CD4-positive, CD25-positive, alpha-beta regulatory T cell (primary cell): Measurements from ENCODE around the gene FGD5. TPM values are rescaled to one million over a fixed set of nuclear protein-coding genes. Genes with fewer than 3 reads are reported as not detected.

Experiments
- ATAC-seq, 2 donors: fragments of 150-1000 bp; cut with Tn5 transposase; one replicate each; pipeline ENCODE4 v1.10.0; 2021; ENCODE audit warnings: low read depth in 2 of 2, moderate number of reproducible peaks in 2 of 2, moderate library complexity in 1 of 2
- DNase-seq, 3 donors: peaks; one replicate each; pipeline versions ENCODE4 v3.0.0 to v3.0.0-alpha.2; 2012 to 2022; ENCODE audit warnings: mixed read lengths in 1 of 3
- H3K27ac ChIP-seq: one replicate; pipeline ENCODE4 v1.7.0; 2013; ENCODE audit warnings: mild to moderate bottlenecking, low read length; ENCODE audit not compliant: insufficient read depth, poor library complexity, severe bottlenecking
- H3K27me3 ChIP-seq: one replicate; pipeline ENCODE4 v1.7.0; 2013; ENCODE audit warnings: low read length; ENCODE audit not compliant: control insufficient read depth, insufficient read depth
- H3K36me3 ChIP-seq: one replicate; pipeline ENCODE4 v1.7.0; 2013; ENCODE audit warnings: mild to moderate bottlenecking, low read length, moderate library complexity; ENCODE audit not compliant: control insufficient read depth, insufficient read depth
- H3K4me1 ChIP-seq: 2 replicates; pipeline ENCODE4 v1.7.0; 2013; ENCODE audit warnings: mild to moderate bottlenecking, low read length; ENCODE audit not compliant: insufficient read depth, control insufficient read depth, poor library complexity, severe bottlenecking
- H3K4me3 ChIP-seq: one replicate; pipeline ENCODE4 v1.7.0; 2013; ENCODE audit warnings: low read depth, mild to moderate bottlenecking, low read length, moderate library complexity
- H3K9me3 ChIP-seq, 2 experiments: 1 replicate in 1 of 2; 2 replicates in 1 of 2; pipeline ENCODE4 v1.7.0; 2013; ENCODE audit warnings: low read length in 2 of 2, mild to moderate bottlenecking in 1 of 2, moderate library complexity in 1 of 2; ENCODE audit not compliant: control insufficient read depth in 2 of 2
- H3K27ac Mint-ChIP-seq, 3 donors: one replicate each; pipeline ENCODE4 v1.8.0; 2020 to 2022; ENCODE audit warnings: mild to moderate bottlenecking in 3 of 3, mixed read lengths in 3 of 3, moderate library complexity in 2 of 3
- H3K27me3 Mint-ChIP-seq: one replicate; pipeline ENCODE4 v1.8.0; 2022; ENCODE audit warnings: mild to moderate bottlenecking, mixed read lengths
- H3K36me3 Mint-ChIP-seq: one replicate; pipeline ENCODE4 v1.8.0; 2020; ENCODE audit warnings: mixed read lengths
- H3K4me1 Mint-ChIP-seq, 4 donors: one replicate each; pipeline ENCODE4 v1.8.0; 2020 to 2022; ENCODE audit warnings: mixed read lengths in 4 of 4, mild to moderate bottlenecking in 1 of 4
- H3K4me3 Mint-ChIP-seq, 4 donors: one replicate each; pipeline ENCODE4 v1.8.0; 2020 to 2022; ENCODE audit warnings: mild to moderate bottlenecking in 4 of 4, mixed read lengths in 4 of 4, moderate library complexity in 3 of 4
- H3K9me3 Mint-ChIP-seq, 7 donors: one replicate each; pipeline ENCODE4 v1.8.0; 2020 to 2022; ENCODE audit warnings: mixed read lengths in 7 of 7, mild to moderate bottlenecking in 3 of 7, moderate library complexity in 2 of 7
- polyA plus RNA-seq, 4 donors: library from polyadenylated mRNA; unstranded; fragments of 300-500 nt; fragmentation: Illumina TruSeq; gene quantifications; one replicate each; pipeline ENCODE4 v1.2.3, GENCODE V29; 2021
- total RNA-seq: library from RNA; stranded (reverse); gene quantifications from one replicate; pipeline ENCODE4 v1.2.3, GENCODE V29; 2022

The FGD5 gene
- total and polyA plus RNA-seq, 5 donors from 2014 or later: 0.13 to 0.79 TPM; not detected in 3

GRCh38 chr3:14863333-14864100 is 44.8 kb downstream of the FGD5 start:
- Histone ChIP-seq H3K27ac (no peak overlapping the region), H3K36me3 (no peaks in the 10 kb centered on the region), H3K4me3 (no peak overlapping the region), H3K27me3 (no peaks in the 10 kb centered on the region), H3K9me3 (no peaks in the 10 kb centered on the region), H3K4me1 (no peaks in the 10 kb centered on the region)
- no peaks in the 10 kb centered on the region for H3K4me1 Mint-ChIP-seq
- no peak for DNase-seq
- H3K36me3 Mint-ChIP-seq: no peaks in the 10 kb centered on the region
- peaks cover 11% of the 10 kb centered on the region for H3K27me3 Mint-ChIP-seq
- no peak overlapping the region for H3K27ac Mint-ChIP-seq
- no peak overlapping the region for H3K4me3 Mint-ChIP-seq
- ATAC-seq: no peak
- no peaks in the 10 kb centered on the region for H3K9me3 Mint-ChIP-seq

GRCh38 chr3:14864131-14864530 is 45.4 kb downstream of the FGD5 start:
- no peaks in the 10 kb centered on the region for H3K36me3 ChIP-seq
- no peaks in the 10 kb centered on the region for H3K9me3 ChIP-seq
- no peak for ATAC-seq
- no peaks in the 10 kb centered on the region for H3K36me3 Mint-ChIP-seq
- H3K27me3 ChIP-seq: no peaks in the 10 kb centered on the region
- H3K27ac Mint-ChIP-seq: no peak overlapping the region
- no peak for DNase-seq
- no peaks in the 10 kb centered on the region for H3K4me1 Mint-ChIP-seq
- H3K27me3 Mint-ChIP-seq: peaks cover 13% of the 10 kb centered on the region
- no peaks in the 10 kb centered on the region for H3K9me3 Mint-ChIP-seq
- H3K4me3 ChIP-seq: no peak overlapping the region
- no peaks in the 10 kb centered on the region for H3K4me1 ChIP-seq
- no peak overlapping the region for H3K27ac ChIP-seq
- H3K4me3 Mint-ChIP-seq: no peak overlapping the region

- no peaks in the 10 kb centered on the region for H3K27me3 ChIP-seq
- Mint-ChIP-seq H3K27ac (no peak overlapping the region), H3K4me1 (no peaks in the 10 kb centered on the region), H3K4me3 (no peak overlapping the region), H3K27me3 (peaks cover 14% of the 10 kb centered on the region), H3K9me3 (no peaks in the 10 kb centered on the region), H3K36me3 (no peaks in the 10 kb centered on the region)
- DNase-seq: no peak
- H3K4me1 ChIP-seq: no peaks in the 10 kb centered on the region
- no peaks in the 10 kb centered on the region for H3K9me3 ChIP-seq
- no peaks in the 10 kb centered on the region for H3K36me3 ChIP-seq
- no peak overlapping the region for H3K27ac ChIP-seq
- H3K4me3 ChIP-seq: no peak overlapping the region
- ATAC-seq: no peak
These were observed 47.9 kb downstream of the FGD5 start for GRCh38 chr3:14866627-14867026.

GRCh38 chr3:14867936-14868570 is 49.3 kb downstream of the FGD5 start:
- Mint-ChIP-seq H3K27me3 (peaks cover 18% of the 10 kb centered on the region), H3K36me3 (no peaks in the 10 kb centered on the region), H3K27ac (no peak overlapping the region), H3K9me3 (no peaks in the 10 kb centered on the region), H3K4me3 (no peak overlapping the region), H3K4me1 (no peaks in the 10 kb centered on the region)
- ATAC-seq: no peak
- no peaks in the 10 kb centered on the region for H3K36me3 ChIP-seq
- no peaks in the 10 kb centered on the region for H3K9me3 ChIP-seq
- no peak overlapping the region for H3K27ac ChIP-seq
- no peak overlapping the region for H3K4me3 ChIP-seq
- DNase-seq: no peak
- H3K27me3 ChIP-seq: no peaks in the 10 kb centered on the region
- no peaks in the 10 kb centered on the region for H3K4me1 ChIP-seq

GRCh38 chr3:14869917-14870782 is 51.4 kb downstream of the FGD5 start:
- no peaks in the 10 kb centered on the region for H3K27me3 ChIP-seq
- Mint-ChIP-seq H3K4me3 (no peak overlapping the region), H3K27me3 (peaks cover 16% of the 10 kb centered on the region), H3K4me1 (no peaks in the 10 kb centered on the region), H3K36me3 (no peaks in the 10 kb centered on the region), H3K27ac (no peak overlapping the region), H3K9me3 (peaks cover 0 to 1% (median 0%) of the 10 kb centered on the region in 7 donors)
- ATAC-seq: no peak
- no peaks in the 10 kb centered on the region for H3K36me3 ChIP-seq
- H3K27ac ChIP-seq: no peak overlapping the region
- no peak for DNase-seq
- H3K4me1 ChIP-seq: no peaks in the 10 kb centered on the region
- no peak overlapping the region for H3K4me3 ChIP-seq
- H3K9me3 ChIP-seq: no peaks in the 10 kb centered on the region

GRCh38 chr3:14870783-14871060 is 52.0 kb downstream of the FGD5 start:
- Mint-ChIP-seq H3K9me3 (peaks cover 0 to 1% (median 0%) of the 10 kb centered on the region in 7 donors), H3K4me3 (no peak overlapping the region), H3K4me1 (no peaks in the 10 kb centered on the region), H3K36me3 (no peaks in the 10 kb centered on the region), H3K27me3 (peaks cover 13% of the 10 kb centered on the region), H3K27ac (no peak overlapping the region)
- H3K27ac ChIP-seq: no peak overlapping the region
- no peaks in the 10 kb centered on the region for H3K27me3 ChIP-seq
- H3K4me3 ChIP-seq: no peak overlapping the region
- no peak for ATAC-seq
- no peak for DNase-seq
- H3K9me3 ChIP-seq: no peaks in the 10 kb centered on the region
- no peaks in the 10 kb centered on the region for H3K4me1 ChIP-seq
- H3K36me3 ChIP-seq: no peaks in the 10 kb centered on the region

GRCh38 chr3:14871456-14872200 is 52.9 kb downstream of the FGD5 start:
- no peaks in the 10 kb centered on the region for H3K4me1 Mint-ChIP-seq
- peaks cover 0 to 1% (median 0%) of the 10 kb centered on the region in 7 donors for H3K9me3 Mint-ChIP-seq
- no peaks in the 10 kb centered on the region for H3K4me1 ChIP-seq
- H3K9me3 ChIP-seq: no peaks in the 10 kb centered on the region
- ATAC-seq: no peak
- H3K4me3 Mint-ChIP-seq: no peak overlapping the region
- DNase-seq: no peak
- no peaks in the 10 kb centered on the region for H3K27me3 ChIP-seq
- no peak overlapping the region for H3K27ac Mint-ChIP-seq
- H3K27ac ChIP-seq: no peak overlapping the region
- no peaks in the 10 kb centered on the region for H3K36me3 ChIP-seq
- H3K27me3 Mint-ChIP-seq: peaks cover 9% of the 10 kb centered on the region
- H3K36me3 Mint-ChIP-seq: no peaks in the 10 kb centered on the region
- H3K4me3 ChIP-seq: no peak overlapping the region
